Endothelial cell of umbilical vein (primary cell): Measurements from ENCODE around the gene IL10RB. TPM values are rescaled to one million over a fixed set of nuclear protein-coding genes. Genes with fewer than 3 reads are reported as not detected.
A peak's percentile ranks its signal among the peaks of the same experiment; 100 is the strongest.
"Not testable (repeated sequence)": the region's sequence is repeated elsewhere in the genome, so short reads cannot be mapped to it uniquely, and the experiment has no call there.

Experiments
- BruUV-seq: library from RNA; stranded (reverse); fragments of 400-500 nt; replicated peaks from 2 replicates; lab custom pipeline; 2021; lab: Mats Ljungman, UMichigan
- CTCF ChIA-PET: fragments of 300-600, 350-600 bp; sonication (Branson Sonifier 250); formaldehyde crosslinking; loops from one replicate; lab custom pipeline; 2021; ENCODE audit warnings: antibody characterized with exemption, inconsistent platforms; lab: Charles Lee
- POLR2A ChIA-PET: fragments of 300-600, 350-600 bp; sonication (Branson Sonifier 250); formaldehyde crosslinking; loops from one replicate; lab custom pipeline; 2021; ENCODE audit warnings: antibody characterized with exemption, inconsistent platforms; lab: Charles Lee
- DNase-seq: peaks from one replicate; pipeline ENCODE4 v3.0.0-alpha.2; 2011; ENCODE audit warnings: low read depth, low spot score
- FAIRE-seq: peaks from 2 replicates; lab custom pipeline; 2011; peaks lifted over from hg19 to GRCh38; lab: Jason Lieb, UNC
- H2AFZ ChIP-seq: 2 replicates; pipeline ENCODE4 v1.6.0; 2012; ENCODE audit warnings: low read depth, low read length, control low read depth, inconsistent platforms
- H3K27ac ChIP-seq: 2 replicates; pipeline ENCODE4 v1.5.1; 2011; ENCODE audit warnings: low read depth, mild to moderate bottlenecking, control low read depth, low read length, moderate library complexity; ENCODE audit not compliant: insufficient read depth
- H3K27me3 ChIP-seq, 2 experiments: 2 replicates each; pipeline versions ENCODE4 v1.6.0 to v1.6.1; 2011; ENCODE audit warnings: low read length in 2 of 2, mixed read lengths in 1 of 2; ENCODE audit not compliant: control insufficient read depth in 2 of 2, insufficient read depth in 2 of 2
- H3K36me3 ChIP-seq, 2 experiments: 2 replicates in 1 of 2; 3 replicates in 1 of 2; pipeline ENCODE4 v1.5.1; 2011; ENCODE audit warnings: low read length in 2 of 2, mild to moderate bottlenecking in 1 of 2, moderate library complexity in 1 of 2; ENCODE audit not compliant: control insufficient read depth in 2 of 2, insufficient read depth in 2 of 2; ENCODE audit errors: extremely low read depth in 1 of 2
- H3K4me1 ChIP-seq: 3 replicates; pipeline ENCODE4 v1.5.1; 2011; ENCODE audit warnings: mild to moderate bottlenecking, low read length; ENCODE audit not compliant: control insufficient read depth, insufficient read depth; ENCODE audit errors: extremely low read depth
- H3K4me2 ChIP-seq: 2 replicates; pipeline ENCODE4 v1.6.1; 2011; ENCODE audit warnings: low read length, control low read depth, mixed read lengths; ENCODE audit not compliant: insufficient read depth
- H3K4me3 ChIP-seq, 3 experiments: fragments of 200-600 bp in 1 of 3; sonication (generic), shearing (Covaris generic) in 1 of 3; replicated peaks in 1 of 3; 2 replicates each; pipeline ENCODE4 v1.5.1; 2011 to 2016; ENCODE audit warnings: control low read depth in 3 of 3, low read length in 3 of 3, mild to moderate bottlenecking in 2 of 3, inconsistent platforms in 1 of 3, low read depth in 1 of 3, moderate library complexity in 1 of 3; ENCODE audit not compliant: insufficient read depth in 1 of 3
- H3K79me2 ChIP-seq: 2 replicates; pipeline ENCODE4 v1.6.0; 2012; ENCODE audit warnings: low read length, inconsistent platforms; ENCODE audit not compliant: control insufficient read depth, insufficient read depth
- H3K9ac ChIP-seq: replicated peaks from 2 replicates; pipeline ENCODE3; 2011; ENCODE audit warnings: low read length, control low read depth; ENCODE audit not compliant: insufficient read depth; ENCODE audit errors: extremely low read depth
- H3K9me1 ChIP-seq: replicated peaks from 3 replicates; pipeline ENCODE4 v1.6.0; 2011; ENCODE audit warnings: mild to moderate bottlenecking, low read length; ENCODE audit not compliant: control insufficient read depth, insufficient read depth; ENCODE audit errors: extremely low read depth
- H3K9me3 ChIP-seq: replicated peaks from 2 replicates; pipeline ENCODE4 v1.5.1; 2012; ENCODE audit warnings: low read length, inconsistent platforms; ENCODE audit not compliant: control insufficient read depth, insufficient read depth
- H4K20me1 ChIP-seq: replicated peaks from 2 replicates; pipeline ENCODE3; 2011; ENCODE audit warnings: mild to moderate bottlenecking, low read length; ENCODE audit not compliant: control insufficient read depth, insufficient read depth; ENCODE audit errors: extremely low read depth
- FOS ChIP-seq: IDR thresholded peaks from 2 replicates; pipeline ENCODE4 v1.6.1; 2011; ENCODE audit warnings: mild to moderate bottlenecking, low read length, moderate library complexity, borderline replicate concordance; ENCODE audit not compliant: insufficient read depth
- GATA2 ChIP-seq: IDR thresholded peaks from 2 replicates; pipeline ENCODE4 v1.7.0; 2011; ENCODE audit warnings: low read depth, mild to moderate bottlenecking, moderate library complexity, mixed read lengths, low read length; ENCODE audit not compliant: insufficient read length, insufficient read depth
- JUN ChIP-seq: IDR thresholded peaks from 2 replicates; pipeline ENCODE4 v1.6.1; 2011; ENCODE audit warnings: borderline replicate concordance, low read depth; ENCODE audit not compliant: insufficient read length, insufficient read depth
- dilution Hi-C: fragments of 300-500 bp; cut with MboI; formaldehyde crosslinking; loops from one replicate; pipeline ENCODE4 v1.15.0; 2019; ENCODE audit warnings: low sequenced_read_pairs; ENCODE audit not compliant: extremely low pct_ligation_motif_present
- intact Hi-C: fragments of 100-400 bp; cut with micrococcal nuclease; formaldehyde crosslinking; loops from one replicate; pipeline ENCODE4 v1.10.0; 2022
- polyA plus RNA-seq, 4 experiments: library from polyadenylated mRNA; depleted of rRNA in 3 of 4; stranded (reverse) in 3 of 4; unstranded in 1 of 4; fragments of >200 nt; gene quantifications; 2 replicates each; pipeline versions ENCODE4 v1.2.1 to v1.2.3, GENCODE V29; 2011 to 2012; ENCODE audit warnings: missing spikeins in 1 of 4
- total RNA-seq: library from RNA; stranded (reverse); gene quantifications from 2 replicates; pipeline ENCODE4 v1.2.3, GENCODE V29; 2021
- TF ChIP-seq, protein P1 (sequence below), 2 donors: IDR thresholded peaks; 1 replicate in 1 of 2; 2 replicates in 1 of 2; pipeline ENCODE4 v1.5.1; 2011; ENCODE audit warnings: low read length in 2 of 2, mild to moderate bottlenecking in 2 of 2, moderate library complexity in 2 of 2, control low read depth in 1 of 2, inconsistent platforms in 1 of 2, low read depth in 1 of 2; ENCODE audit not compliant: insufficient read depth in 1 of 2; ENCODE audit errors: extremely low read depth in 1 of 2

IL10RB gene
- total and polyA plus RNA-seq, 2 donors (not counting 3 experiments of a cell fraction or from before 2014, with no cell fraction given) = 21.9 to 31.4 TPM

DNA sequence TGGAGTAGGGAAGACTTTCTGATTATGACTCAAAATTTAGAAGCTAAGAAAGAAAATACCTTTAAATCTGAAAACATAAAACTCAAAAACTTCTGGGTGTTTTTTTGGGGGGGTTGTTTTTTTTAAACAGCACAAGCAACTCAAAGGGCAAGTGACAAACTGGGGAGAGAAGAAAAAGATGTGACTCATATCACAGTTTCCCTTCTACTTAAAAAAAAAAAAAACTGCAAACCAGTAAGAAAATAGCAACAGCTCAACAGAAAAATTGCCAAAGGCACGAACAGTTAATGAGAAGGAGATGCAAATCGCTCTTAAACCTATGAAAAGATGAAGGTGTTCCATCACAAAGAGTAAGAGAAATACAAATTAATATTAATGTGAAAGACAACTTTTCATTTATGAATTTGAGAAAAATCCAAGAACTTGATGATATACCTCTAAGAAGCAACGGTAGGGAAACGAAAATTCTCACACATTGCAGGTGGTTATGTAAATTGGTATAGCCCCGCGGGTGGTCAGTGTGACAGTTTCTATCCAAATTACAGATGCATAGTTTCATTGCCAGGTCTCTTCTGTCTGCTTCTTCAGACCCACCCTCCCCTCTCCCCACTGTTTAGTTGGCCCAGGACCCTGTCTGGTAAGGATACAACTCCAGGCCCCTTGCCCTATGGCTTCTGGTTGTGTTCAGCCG is 27.5 kb upstream of the IL10RB start:
- no peak for FAIRE-seq
- DNase-seq = peak; percentile 34
- TF ChIP-seq GATA2 (no peak), JUN (no peak), FOS (peak; percentile 52)
- TF ChIP-seq, protein P1, sequence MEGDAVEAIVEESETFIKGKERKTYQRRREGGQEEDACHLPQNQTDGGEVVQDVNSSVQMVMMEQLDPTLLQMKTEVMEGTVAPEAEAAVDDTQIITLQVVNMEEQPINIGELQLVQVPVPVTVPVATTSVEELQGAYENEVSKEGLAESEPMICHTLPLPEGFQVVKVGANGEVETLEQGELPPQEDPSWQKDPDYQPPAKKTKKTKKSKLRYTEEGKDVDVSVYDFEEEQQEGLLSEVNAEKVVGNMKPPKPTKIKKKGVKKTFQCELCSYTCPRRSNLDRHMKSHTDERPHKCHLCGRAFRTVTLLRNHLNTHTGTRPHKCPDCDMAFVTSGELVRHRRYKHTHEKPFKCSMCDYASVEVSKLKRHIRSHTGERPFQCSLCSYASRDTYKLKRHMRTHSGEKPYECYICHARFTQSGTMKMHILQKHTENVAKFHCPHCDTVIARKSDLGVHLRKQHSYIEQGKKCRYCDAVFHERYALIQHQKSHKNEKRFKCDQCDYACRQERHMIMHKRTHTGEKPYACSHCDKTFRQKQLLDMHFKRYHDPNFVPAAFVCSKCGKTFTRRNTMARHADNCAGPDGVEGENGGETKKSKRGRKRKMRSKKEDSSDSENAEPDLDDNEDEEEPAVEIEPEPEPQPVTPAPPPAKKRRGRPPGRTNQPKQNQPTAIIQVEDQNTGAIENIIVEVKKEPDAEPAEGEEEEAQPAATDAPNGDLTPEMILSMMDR (IDR thresholded peaks at IDR 0.05; ENCODE audit: extremely low read depth in 1 of 2, insufficient read depth in 1 of 2, low read depth in 1 of 2, low read length in 2 of 2) = no peak
- Histone ChIP-seq H3K27ac (no peak overlapping the region), H4K20me1 (no peaks in the 10 kb centered on the region), H2AFZ (no peak overlapping the region), H3K4me2 (no peak overlapping the region), H3K9me1 (no peaks in the 10 kb centered on the region), H3K9ac (no peak overlapping the region), H3K79me2 (peaks cover 32% of the 10 kb centered on the region), H3K4me1 (peaks cover 10% of the 10 kb centered on the region), H3K9me3 (no peaks in the 10 kb centered on the region), H3K4me3 (no peak overlapping the region), H3K27me3 (no peaks in the 10 kb centered on the region), H3K36me3 (no peaks in the 10 kb centered on the region)
- dilution Hi-C loops (no loop called here), intact Hi-C loops (no loop called here)
- ChIA-PET CTCF (interaction anchor here (1.2 to 2.7 kb wide), 5 partner anchors 39 to 207 kb away, joined by 3 to 9 read pairs (median 6); no protein-coding TSS in a partner anchor), POLR2A (no interaction called here)
- BruUV-seq = no TSS peak

DNA sequence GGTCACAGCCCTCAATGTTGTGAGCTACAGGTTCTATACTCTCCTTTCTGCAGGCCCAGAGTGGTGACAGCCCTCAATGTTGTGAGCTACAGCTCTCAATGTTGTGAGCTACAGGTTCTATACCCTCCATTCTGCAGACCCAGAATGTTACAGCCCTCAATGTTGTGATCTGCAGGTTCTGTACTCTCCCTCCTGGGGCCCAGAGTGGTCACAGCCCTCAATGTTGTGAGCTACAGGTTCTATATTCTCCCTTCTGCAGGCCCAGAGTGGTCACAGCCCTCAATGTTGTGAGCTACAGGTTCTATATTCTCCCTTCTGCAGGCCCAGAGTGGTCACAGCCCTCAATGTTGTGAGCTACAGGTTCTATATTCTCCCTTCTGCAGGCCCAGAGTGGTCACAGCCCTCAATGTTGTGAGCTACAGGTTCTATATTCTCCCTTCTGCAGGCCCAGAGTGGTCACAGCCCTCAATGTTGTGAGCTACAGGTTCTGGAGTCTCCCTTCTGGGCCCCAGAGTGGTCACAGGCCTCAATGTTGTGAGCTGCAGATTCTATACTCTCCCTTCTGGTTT is 26.5 kb upstream of the IL10RB start:
- DNase-seq, H3K4me3 ChIP-seq, H3K9ac ChIP-seq, H3K9me3 ChIP-seq, H3K27me3 ChIP-seq, intact Hi-C loops, H3K27ac ChIP-seq, H3K9me1 ChIP-seq, H2AFZ ChIP-seq, dilution Hi-C loops, BruUV-seq, H3K36me3 ChIP-seq, H3K4me1 ChIP-seq, H3K4me2 ChIP-seq, POLR2A ChIA-PET, H4K20me1 ChIP-seq, FAIRE-seq: not testable (repeated sequence)
- H3K79me2 ChIP-seq = peaks cover 27% of the 10 kb centered on the region
- CTCF ChIA-PET = interaction anchor here (1.2 to 2.7 kb wide), 4 partner anchors 40 to 206 kb away, joined by 3 to 9 read pairs (median 6); no protein-coding TSS in a partner anchor
